Measurements from ENCODE around the gene OBP2A. TPM values are rescaled to one million over a fixed set of nuclear protein-coding genes. Genes with fewer than 3 reads are reported as not detected.
A peak's percentile ranks its signal among the peaks of the same experiment; 100 is the strongest.

Gene OBP2A
- total and polyA plus RNA-seq, 10 of the 15 experiments (the other 5 are each of a cell fraction or from before 2014, with no cell fraction given): not detected

- ATAC-seq (no peak), DNase-seq (ENCODE audit: low read depth, low spot score) (no peak), FAIRE-seq (no peak)
- no peaks in the 10 kb centered on the region; the same call in 2 of the 3 replicates for H3K9me3 ChIP-seq (replicated peaks; ENCODE audit: control insufficient read depth, insufficient read depth, low read length)
- H3K27me3 ChIP-seq (replicated peaks in 1 of 2; ENCODE audit: control insufficient read depth in 2 of 2, insufficient read depth in 2 of 2, low read length in 1 of 2): no peaks in the 10 kb centered on the region
- H3K4me3 ChIP-seq: no peak overlapping the region
- H2AFZ ChIP-seq (ENCODE audit: control insufficient read depth, low read depth, low read length): no peak overlapping the region
- no peak overlapping the region for H3K27ac ChIP-seq (ENCODE audit: control insufficient read depth, insufficient read depth)
- ChIA-PET SMC1A (ENCODE audit: uncharacterized antibody, unreplicated experiment) (no interaction called here), CTCF (no interaction called here), POLR2A (no interaction called here), RAD21 (ENCODE audit: unreplicated experiment) (no interaction called here)
- no peak for TF ChIP-seq EGR1 (IDR thresholded peaks at IDR 0.05; ENCODE audit: borderline replicate concordance in 1 of 2, low read depth in 2 of 2, low read length in 2 of 2)
- no peak for TF ChIP-seq CBFB (IDR thresholded peaks at IDR 0.05; ENCODE audit: low read depth)
- TF ChIP-seq STAT3 (IDR thresholded peaks at IDR 0.05; ENCODE audit: low read depth, low read length): no peak
- no peak for TF ChIP-seq ZBTB40 (IDR thresholded peaks at IDR 0.05; ENCODE audit: borderline replicate concordance)
- TF ChIP-seq ZZZ3 (IDR thresholded peaks at IDR 0.05; ENCODE audit: control insufficient read depth, insufficient read length, low read depth): no peak
- no peak for TF ChIP-seq SIN3A (IDR thresholded peaks at IDR 0.05; ENCODE audit: low read depth, low read length)
- TF ChIP-seq GATAD2B (conservative IDR thresholded peaks at IDR 0.05; ENCODE audit: low read depth): no peak
- peak; percentile 27; the same call in 1 of the 2 replicates for TF ChIP-seq POLR2A (IDR thresholded peaks at IDR 0.05; ENCODE audit: low read depth, low read length)
- TF ChIP-seq, protein P1, sequence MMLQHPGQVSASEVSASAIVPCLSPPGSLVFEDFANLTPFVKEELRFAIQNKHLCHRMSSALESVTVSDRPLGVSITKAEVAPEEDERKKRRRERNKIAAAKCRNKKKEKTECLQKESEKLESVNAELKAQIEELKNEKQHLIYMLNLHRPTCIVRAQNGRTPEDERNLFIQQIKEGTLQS (IDR thresholded peaks at IDR 0.05; ENCODE audit: borderline replicate concordance, extremely low read depth, low read depth, low read length): no peak
- no peak for TF ChIP-seq NFYA (IDR thresholded peaks at IDR 0.05; ENCODE audit: borderline replicate concordance, low read depth, low read length)
- TF ChIP-seq ZNF24 (IDR thresholded peaks at IDR 0.05): no peak
- TF ChIP-seq ATF7 (IDR thresholded peaks at IDR 0.05; ENCODE audit: low read depth): no peak
- no peak for TF ChIP-seq IKZF2 (IDR thresholded peaks at IDR 0.05)
- peak; percentile 26; the same call in 1 of the 2 replicates for TF ChIP-seq POLR2AphosphoS5 (IDR thresholded peaks at IDR 0.05; ENCODE audit: low read length)
- no peak overlapping the region for H3K9ac ChIP-seq (ENCODE audit: control insufficient read depth, insufficient read depth, low read length)
- no peak overlapping the region for H3K4me2 ChIP-seq (ENCODE audit: control insufficient read depth, insufficient read depth)
- no TSS peak for BruUV-seq (replicated peaks)
- intact Hi-C loops (cut with micrococcal nuclease; ENCODE audit: unreplicated experiment) (no loop called here), in situ Hi-C loops (cut with MboI) (no loop called here)
- peaks cover 10 to 22% of the 10 kb centered on the region in 2 experiments; a peak in 3 of 4 replicates for H3K36me3 ChIP-seq (ENCODE audit: control insufficient read depth in 2 of 2, insufficient read depth in 2 of 2, low read length in 1 of 2)
- peaks cover 4% of the 10 kb centered on the region; the same call in 1 of the 2 replicates for H4K20me1 ChIP-seq (ENCODE audit: control insufficient read depth, insufficient read depth)
- H3K79me2 ChIP-seq (ENCODE audit: control insufficient read depth, insufficient read depth, low read length): peaks cover 14% of the 10 kb centered on the region
- 82% methylated on average over 20 of the region's 24 CpGs for WGBS (ENCODE audit: insufficient coverage, insufficient replicate concordance, low lambda C conversion rate, missing lambda C conversion rate)
- peaks cover 6% of the 10 kb centered on the region for H3K4me1 ChIP-seq (ENCODE audit: control insufficient read depth, insufficient read depth, low read length)
Observed at GRCh38 chr9:135505406-135506187, 40.3 kb upstream of the OBP2A start.

Measured in GM12878 (cell line).